Measurements from ENCODE around the gene TMEM214. TPM values are rescaled to one million over a fixed set of nuclear protein-coding genes. Genes with fewer than 3 reads are reported as not detected.

Gene TMEM214
- total RNA-seq, 3 donors from 2014 or later (not counting 1 experiment from before 2014, with no cell fraction given) = 64.9 to 81.1 (median 79.2) TPM

GRCh38 chr2:27080140-27080469, 47.3 kb downstream of the TMEM214 start:
- no peaks in the 10 kb centered on the region for H3K36me3 Mint-ChIP-seq
- no peaks in the 10 kb centered on the region for H3K27me3 Mint-ChIP-seq (ENCODE audit: low read depth in 2 of 2)
- no peak overlapping the region for H3K27ac ChIP-seq (ENCODE audit: low read length)
- peaks cover 26 to 50% of the 10 kb centered on the region in 2 donors for H3K4me1 Mint-ChIP-seq
- ATAC-seq = no peak
- peak overlapping the region in 1 of 2 donors; percentile 86 for H3K27ac Mint-ChIP-seq
- H3K9me3 Mint-ChIP-seq = no peaks in the 10 kb centered on the region
- H3K4me3 Mint-ChIP-seq = peak overlapping the region; percentile 56
- peaks cover 41% of the 10 kb centered on the region for H3K4me1 ChIP-seq (ENCODE audit: control insufficient read depth, insufficient read depth, low read length)
- no peak for DNase-seq
- WGBS (ENCODE audit: insufficient coverage) = 96% methylated on average over 7 of the region's 7 CpGs
- no peaks in the 10 kb centered on the region for H3K27me3 ChIP-seq (ENCODE audit: control insufficient read depth, insufficient read depth, low read length)
- H3K9me3 ChIP-seq (ENCODE audit: control insufficient read depth, insufficient read depth, low read length) = no peaks in the 10 kb centered on the region
- TF ChIP-seq CTCF (IDR thresholded peaks at IDR 0.05) = no peak
- H3K36me3 ChIP-seq (ENCODE audit: control insufficient read depth, insufficient read depth, low read length) = no peaks in the 10 kb centered on the region
- intact Hi-C loops (cut with micrococcal nuclease) = loop anchor here (10.0 kb wide), 1 partner anchor 55 kb away; the partner anchor contains the start of genes PREB and PRR30
- no peak overlapping the region for H3K4me3 ChIP-seq (ENCODE audit: low read length)

GRCh38 chr2:27080603-27080936, 47.8 kb downstream of the TMEM214 start:
- peaks cover 41% of the 10 kb centered on the region for H3K4me1 ChIP-seq (ENCODE audit: control insufficient read depth, insufficient read depth, low read length)
- no peaks in the 10 kb centered on the region for H3K27me3 ChIP-seq (ENCODE audit: control insufficient read depth, insufficient read depth, low read length)
- ATAC-seq = no peak
- peak overlapping the region; percentile 86 to 92 for H3K27ac Mint-ChIP-seq
- H3K36me3 ChIP-seq (ENCODE audit: control insufficient read depth, insufficient read depth, low read length) = no peaks in the 10 kb centered on the region
- DNase-seq = no peak
- no peaks in the 10 kb centered on the region for H3K27me3 Mint-ChIP-seq (ENCODE audit: low read depth in 2 of 2)
- peak overlapping the region; percentile 81 for H3K4me3 Mint-ChIP-seq
- 96% methylated on average over 14 of the region's 14 CpGs for WGBS (ENCODE audit: insufficient coverage)
- TF ChIP-seq CTCF (IDR thresholded peaks at IDR 0.05) = no peak
- no peak overlapping the region for H3K4me3 ChIP-seq (ENCODE audit: low read length)
- H3K9me3 Mint-ChIP-seq = no peaks in the 10 kb centered on the region
- intact Hi-C loops (cut with micrococcal nuclease) = loop anchor here (10.0 kb wide), 1 partner anchor 54 kb away; the partner anchor contains the start of genes PREB and PRR30
- H3K27ac ChIP-seq (ENCODE audit: low read length) = peak overlapping the region; percentile 62
- H3K4me1 Mint-ChIP-seq = peaks cover 26 to 50% of the 10 kb centered on the region in 2 donors
- H3K9me3 ChIP-seq (ENCODE audit: control insufficient read depth, insufficient read depth, low read length) = no peaks in the 10 kb centered on the region
- H3K36me3 Mint-ChIP-seq = no peaks in the 10 kb centered on the region

DNA sequence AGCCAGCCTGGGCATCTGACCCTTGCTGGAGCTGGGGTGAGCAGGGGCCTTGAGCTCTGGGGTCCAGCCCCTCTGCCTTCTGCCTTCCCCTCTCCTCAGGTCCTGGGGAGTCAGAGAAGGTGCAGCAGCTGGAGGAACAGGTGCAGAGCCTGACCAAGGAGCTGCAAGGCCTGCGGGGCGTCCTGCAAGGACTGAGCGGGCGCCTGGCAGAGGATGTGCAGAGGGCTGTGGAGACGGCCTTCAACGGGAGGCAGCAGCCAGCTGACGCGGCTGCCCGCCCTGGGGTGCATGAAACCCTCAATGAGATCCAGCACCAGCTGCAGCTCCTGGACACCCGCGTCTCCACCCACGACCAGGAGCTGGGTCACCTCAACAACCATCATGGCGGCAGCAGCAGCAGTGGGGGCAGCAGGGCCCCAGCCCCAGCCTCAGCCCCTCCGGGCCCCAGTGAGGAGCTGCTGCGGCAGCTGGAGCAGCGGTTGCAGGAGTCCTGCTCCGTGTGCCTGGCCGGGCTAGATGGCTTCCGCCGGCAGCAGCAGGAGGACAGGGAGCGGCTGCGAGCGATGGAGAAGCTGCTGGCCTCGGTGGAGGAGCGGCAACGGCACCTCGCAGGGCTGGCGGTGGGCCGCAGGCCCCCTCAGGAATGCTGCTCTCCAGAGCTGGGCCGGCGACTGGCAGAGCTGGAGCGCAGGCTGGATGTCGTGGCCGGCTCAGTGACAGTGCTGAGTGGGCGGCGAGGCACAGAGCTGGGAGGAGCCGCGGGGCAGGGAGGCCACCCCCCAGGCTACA, 49.4 kb downstream of the TMEM214 start:
- no peaks in the 10 kb centered on the region for H3K36me3 Mint-ChIP-seq
- intact Hi-C loops (cut with micrococcal nuclease) = loop anchor here (1.0 to 10.0 kb wide), 2 partner anchors 11 to 53 kb away; partner anchors contain the start of genes OST4, PREB and PRR30
- 96% methylated on average over 38 of the region's 38 CpGs for WGBS (ENCODE audit: insufficient coverage)
- H3K36me3 ChIP-seq (ENCODE audit: control insufficient read depth, insufficient read depth, low read length) = no peaks in the 10 kb centered on the region
- ATAC-seq (no peak), DNase-seq (no peak)
- peak overlapping the region; percentile 62 for H3K27ac ChIP-seq (ENCODE audit: low read length)
- H3K9me3 Mint-ChIP-seq = no peaks in the 10 kb centered on the region
- peak overlapping the region; percentile 81 for H3K4me3 Mint-ChIP-seq
- no peaks in the 10 kb centered on the region for H3K27me3 ChIP-seq (ENCODE audit: control insufficient read depth, insufficient read depth, low read length)
- TF ChIP-seq CTCF (IDR thresholded peaks at IDR 0.05) = no peak
- H3K4me1 Mint-ChIP-seq = peaks cover 27 to 45% of the 10 kb centered on the region in 2 donors
- H3K9me3 ChIP-seq (ENCODE audit: control insufficient read depth, insufficient read depth, low read length) = no peaks in the 10 kb centered on the region
- H3K27ac Mint-ChIP-seq = peak overlapping the region; percentile 86 to 92
- H3K4me3 ChIP-seq (ENCODE audit: low read length) = no peak overlapping the region
- peaks cover 43% of the 10 kb centered on the region for H3K4me1 ChIP-seq (ENCODE audit: control insufficient read depth, insufficient read depth, low read length)
- no peaks in the 10 kb centered on the region for H3K27me3 Mint-ChIP-seq (ENCODE audit: low read depth in 2 of 2)

Measured in natural killer cell (primary cell).